SKM-1 treated with dmso at 0.1 percent for 144 hours (cell line): ENCODE data around the gene KIF26A.
"Not testable (repeated sequence)": the region's sequence is repeated elsewhere in the genome, so short reads cannot be mapped to it uniquely, and the experiment has no call there.

Source experiments
- DNase-seq: peaks from one replicate; lab custom pipeline; 2025; ENCODE audit not compliant: unreplicated experiment; lab: John Stamatoyannopoulos, UW

KIF26A gene

DNA sequence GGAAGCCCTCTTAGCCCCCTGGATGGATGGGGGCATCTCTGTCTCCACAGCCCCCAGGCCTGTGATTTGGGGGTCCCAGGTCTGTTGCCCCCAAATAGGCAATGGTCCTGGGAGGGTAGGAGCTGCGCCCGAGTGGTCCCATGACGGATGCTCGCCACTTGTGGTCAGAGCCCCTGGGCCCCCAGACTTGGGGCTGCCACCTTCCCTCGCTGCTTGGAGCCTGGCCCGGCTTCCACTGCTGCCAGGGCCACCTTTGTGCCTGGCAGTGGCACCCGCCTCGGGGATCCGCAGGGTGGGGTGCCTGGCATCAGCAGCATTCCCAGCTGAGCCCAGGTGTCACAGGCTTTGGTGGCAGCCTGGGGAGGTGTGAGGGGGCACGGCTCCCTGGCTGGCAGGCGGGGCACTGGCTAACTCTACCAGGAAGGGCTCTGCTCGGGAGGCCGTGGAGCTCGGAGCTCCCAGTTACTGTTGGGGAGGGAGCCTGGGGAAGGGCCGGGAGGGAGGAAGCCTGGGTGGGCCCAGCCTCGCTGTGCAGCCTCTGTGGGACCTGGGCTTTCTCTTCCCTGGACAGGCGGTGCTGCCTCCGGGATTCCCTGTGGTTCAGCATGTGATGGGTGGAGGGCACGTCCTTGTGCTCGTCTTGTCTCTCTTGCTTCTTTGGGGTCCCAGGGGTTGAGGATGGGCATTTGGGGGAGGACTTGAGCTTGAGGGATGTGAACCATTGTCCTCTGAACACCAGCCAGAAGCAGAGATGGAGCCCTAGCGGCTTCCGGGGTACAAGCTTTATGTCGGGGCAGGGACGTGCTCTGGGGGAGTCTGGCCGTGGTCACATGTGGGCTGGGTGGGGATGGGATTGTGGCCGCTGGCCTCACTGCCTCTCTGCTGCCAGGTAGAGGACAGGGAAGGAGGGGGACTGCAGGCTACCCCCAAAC, 5.4 kb downstream of the KIF26A start:
- DNase-seq: no peak

DNA sequence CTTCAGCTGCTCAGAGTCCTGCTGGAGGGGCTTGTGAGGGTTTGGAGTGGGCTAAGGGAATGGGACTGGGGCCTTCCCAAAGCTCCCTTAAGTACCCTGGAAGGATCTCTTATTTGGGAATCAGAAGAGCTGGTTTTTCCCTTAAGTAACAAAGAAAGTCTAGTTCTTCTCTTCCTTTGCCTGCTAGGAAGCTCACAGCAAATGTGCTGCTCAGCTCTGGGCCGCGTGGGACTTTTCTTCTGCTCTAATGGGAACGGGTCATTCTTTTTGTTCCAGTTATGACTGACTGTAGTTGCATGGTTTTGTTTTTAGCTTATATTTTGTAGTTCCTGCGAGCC, 6.0 kb downstream of the KIF26A start:
- DNase-seq: no peak

DNA sequence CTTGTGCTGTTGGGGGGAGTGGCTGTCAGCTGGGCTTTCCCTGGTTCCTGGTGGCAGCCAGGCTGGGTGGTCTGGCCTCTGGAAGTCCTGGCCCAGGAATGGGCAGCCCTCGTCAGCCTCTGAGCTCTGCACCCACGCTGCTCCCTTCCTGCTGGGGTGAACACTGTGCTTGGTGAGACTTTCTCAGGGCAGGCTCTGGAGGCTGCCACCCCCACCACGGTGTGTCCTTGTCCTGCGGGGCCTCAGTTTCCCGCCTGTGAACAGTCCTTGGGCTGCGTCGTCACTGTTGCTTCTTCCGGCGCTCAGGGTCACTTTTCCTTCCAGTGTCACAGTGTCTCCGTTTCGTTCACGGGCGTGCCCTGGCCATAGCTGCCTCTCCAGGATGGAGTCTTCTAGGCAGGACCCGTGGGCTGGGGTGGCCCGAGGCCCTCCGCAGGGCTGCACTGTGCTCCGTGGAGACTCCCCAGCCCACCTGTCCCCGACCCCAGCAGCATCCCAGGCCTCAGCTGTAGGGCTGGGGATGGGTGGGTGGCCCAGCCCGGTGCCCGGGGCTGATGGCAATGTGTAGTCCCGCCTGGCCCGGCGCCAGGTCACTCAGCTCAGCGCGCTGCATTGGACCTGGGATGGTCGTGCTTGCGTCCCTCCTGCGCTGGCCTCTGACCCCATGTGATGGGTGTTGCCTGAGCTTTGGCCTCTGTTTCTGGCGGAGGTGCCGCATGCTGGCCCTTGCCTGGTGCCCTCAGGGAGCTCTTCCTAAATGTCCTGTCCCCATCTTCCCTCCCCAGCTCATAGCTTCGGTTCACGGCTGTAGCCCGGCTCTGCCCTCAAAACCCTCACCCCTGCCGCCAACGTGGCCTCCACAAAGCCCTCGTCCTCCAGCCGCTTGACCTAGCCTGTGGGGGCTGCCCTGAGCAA, 6.8 kb downstream of the KIF26A start:
- DNase-seq: no peak

DNA sequence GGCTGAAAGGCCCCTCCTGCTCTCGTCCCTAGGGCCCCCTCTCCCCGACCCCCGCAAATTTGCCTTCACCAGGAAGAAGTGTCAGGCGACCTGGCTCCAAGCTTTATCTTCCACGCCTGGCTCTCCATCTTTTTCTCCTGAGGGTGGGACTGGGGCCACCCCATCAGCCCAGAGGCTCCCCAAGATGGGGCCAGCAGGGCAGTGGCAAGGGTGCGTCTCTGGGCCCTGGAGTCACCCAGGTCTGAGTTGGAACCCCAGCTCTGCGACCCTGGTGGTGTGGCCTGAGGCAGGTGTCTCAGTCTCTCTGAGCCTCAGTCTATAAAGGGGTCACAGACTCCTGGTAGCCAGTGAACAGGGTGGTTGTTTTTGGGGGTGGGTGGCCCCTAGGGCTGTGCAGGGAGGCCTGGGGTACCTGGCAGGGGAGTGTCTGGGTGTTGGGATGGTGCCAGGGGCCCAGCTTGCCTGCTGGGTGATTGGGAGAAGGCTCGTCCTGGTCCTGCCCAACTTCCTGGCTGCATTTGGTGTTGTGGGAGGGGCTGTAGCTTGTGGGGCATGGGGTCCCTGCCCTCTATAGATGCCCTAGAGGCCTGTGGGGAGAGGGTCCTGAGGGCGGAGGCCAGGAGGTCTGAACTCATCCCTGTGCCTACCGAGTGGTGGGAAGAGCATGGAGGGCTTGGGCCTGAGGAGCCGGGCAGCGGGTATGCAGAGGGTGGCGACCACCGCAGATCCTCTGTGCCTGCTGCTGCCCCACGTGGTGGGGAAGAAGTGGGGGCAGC, 7.6 kb downstream of the KIF26A start:
- no peak for DNase-seq

- no peak for DNase-seq
These were observed 8.4 kb downstream of the KIF26A start for GRCh38 chr14:104146651-104147345.

- no peak for DNase-seq
These were observed 9.1 kb downstream of the KIF26A start for GRCh38 chr14:104147346-104148125.

GRCh38 chr14:104148433-104149277, 10.3 kb downstream of the KIF26A start:
- no peak for DNase-seq

DNA sequence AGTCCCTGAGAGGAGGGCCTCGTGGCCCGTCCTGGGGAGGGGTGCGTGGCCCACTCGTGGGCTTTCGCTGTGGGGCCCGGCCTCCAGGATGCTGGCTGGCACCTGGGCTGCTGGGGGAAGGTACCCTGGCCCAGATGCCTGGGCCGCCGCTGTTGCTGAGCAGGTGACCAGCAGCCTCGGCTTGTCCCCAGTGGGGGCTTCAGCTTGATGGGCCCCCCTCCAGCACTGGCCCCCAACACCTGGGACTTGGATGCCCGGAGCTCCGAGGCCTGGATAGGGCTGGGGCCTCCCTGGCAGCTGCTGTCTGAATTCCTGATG, 10.8 kb downstream of the KIF26A start:
- no peak for DNase-seq

DNA sequence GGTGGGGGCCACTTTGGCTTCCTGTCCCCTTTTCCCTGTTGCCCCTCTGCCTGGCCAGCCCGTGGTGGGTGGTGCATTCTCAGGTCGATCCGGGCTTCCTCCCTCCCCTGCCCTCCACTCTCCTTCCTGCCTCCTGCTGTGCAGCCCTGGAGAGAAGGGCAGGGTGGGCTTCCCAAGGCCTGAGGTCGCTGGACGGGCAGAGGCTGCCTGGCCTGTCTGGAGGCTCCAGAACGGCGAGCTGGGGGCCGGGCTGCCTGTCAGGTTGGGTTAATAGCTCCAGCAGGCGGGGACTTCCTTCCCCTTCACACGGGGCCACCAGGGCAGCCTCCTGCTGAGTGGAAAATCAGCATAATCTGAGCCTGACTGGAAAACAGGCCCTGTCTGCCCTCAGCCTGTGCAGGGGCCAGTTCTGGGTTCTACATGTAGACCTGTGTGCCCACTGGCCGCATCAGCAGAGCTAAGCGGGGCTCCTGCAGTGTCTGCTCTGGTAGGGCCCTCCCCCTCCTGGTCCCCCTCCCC, 11.3 kb downstream of the KIF26A start:
- no peak for DNase-seq

DNA sequence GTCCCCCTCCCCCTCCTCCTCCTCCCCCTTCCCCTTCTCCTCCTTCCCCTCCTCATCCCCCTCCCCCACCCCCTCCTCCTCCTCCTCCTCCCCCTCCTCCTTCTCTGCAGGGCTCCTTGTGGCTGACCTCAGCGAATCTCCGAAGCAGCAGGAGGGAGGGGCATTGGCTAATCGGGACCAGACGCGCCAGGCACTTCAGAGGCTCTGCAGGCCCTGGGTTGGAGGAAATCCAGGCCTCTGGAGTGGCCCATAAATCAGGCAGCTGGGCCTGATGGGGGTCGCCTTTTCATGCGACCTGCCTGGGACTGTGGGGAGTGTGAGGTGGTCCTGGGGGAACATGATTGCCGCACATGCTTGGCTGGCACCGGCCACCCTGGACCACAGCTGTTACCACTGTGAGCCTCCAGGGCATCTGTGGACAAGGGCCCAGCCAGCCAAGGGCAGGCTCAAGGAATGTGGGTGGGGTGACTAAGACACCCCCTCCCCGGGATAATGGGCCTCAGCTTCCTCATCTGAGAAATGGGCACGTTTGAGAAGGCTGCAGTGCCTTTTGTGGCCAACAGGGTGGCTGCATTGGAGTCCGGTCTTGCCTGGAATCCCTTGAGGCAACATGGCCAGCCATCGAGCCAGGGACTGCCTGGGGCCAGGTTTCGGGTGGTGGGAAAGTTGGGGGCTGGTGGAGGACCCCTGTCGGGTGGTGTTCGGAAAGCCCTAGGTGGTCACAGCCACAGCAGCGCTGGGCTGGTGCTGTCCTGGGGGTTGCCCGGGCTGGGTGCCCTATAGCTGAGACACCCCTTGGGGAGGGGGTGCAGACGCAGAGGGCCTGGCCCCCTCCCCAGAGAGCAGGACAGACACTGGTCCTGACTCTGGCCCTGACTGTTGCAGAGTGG, 12.0 kb downstream of the KIF26A start:
- DNase-seq: no peak

- DNase-seq: no peak
These were observed 12.6 kb downstream of the KIF26A start for GRCh38 chr14:104151026-104151381.

DNA sequence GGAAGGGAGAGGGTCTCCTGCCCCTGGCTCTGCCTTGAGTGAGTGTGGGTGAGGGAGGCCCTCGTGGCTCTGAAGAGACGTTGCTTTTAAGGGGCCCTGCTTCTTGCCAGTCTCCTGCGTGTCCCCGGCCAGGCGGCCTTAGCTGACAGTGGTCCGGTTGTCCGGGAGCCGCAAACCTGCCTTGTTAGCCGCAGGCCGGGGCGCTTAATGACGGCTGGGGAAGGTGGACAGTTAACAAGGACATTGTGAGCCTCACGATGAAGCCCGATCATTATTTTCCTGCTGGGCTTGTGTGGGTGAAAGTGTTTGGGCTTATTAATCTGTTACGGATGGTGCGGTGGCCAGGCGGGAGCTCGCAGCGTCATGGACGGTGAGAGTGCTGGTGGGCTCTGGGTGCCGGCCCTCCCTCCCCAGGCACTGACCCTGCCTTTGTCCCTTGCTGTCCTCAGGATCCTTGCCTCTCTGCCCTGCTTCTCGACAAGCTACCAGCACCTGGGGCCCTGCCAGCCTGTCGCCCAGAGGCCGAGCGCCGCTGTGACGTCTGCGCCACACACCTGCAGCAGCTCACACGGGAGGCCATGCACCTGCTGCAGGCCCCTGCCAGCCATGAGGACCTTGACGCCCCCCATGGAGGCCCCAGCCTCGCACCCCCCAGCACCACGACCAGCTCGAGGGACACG, 13.3 kb downstream of the KIF26A start:
- DNase-seq: no peak

GRCh38 chr14:104152246-104152575, 13.8 kb downstream of the KIF26A start:
- DNase-seq: no peak

- no peak for DNase-seq
These were observed 14.5 kb downstream of the KIF26A start for GRCh38 chr14:104152686-104153393.

GRCh38 chr14:104153394-104153755, 15.0 kb downstream of the KIF26A start:
- not testable (repeated sequence) for DNase-seq

DNA sequence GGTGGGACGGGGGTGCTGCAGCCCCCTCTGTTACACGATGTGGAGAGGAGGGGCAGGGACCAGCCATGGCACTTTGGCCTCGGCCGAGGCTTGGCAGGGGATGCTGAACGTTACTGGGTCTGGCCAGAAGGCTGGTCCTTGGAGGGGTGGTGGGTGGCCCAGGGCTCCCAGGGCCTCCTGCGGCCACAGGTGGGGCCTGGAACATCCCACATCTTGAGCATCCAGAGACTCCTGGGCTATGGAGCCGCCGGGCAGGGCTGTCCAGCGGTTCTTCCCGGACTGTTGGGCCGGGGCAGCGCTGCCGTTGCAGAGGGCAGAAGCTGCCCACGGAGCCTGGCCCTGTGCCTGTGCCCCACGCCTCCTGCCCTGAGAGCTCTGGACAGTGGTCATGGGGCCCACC, 15.9 kb downstream of the KIF26A start:
- no peak for DNase-seq

- no peak for DNase-seq
These were observed 17.1 kb downstream of the KIF26A start for GRCh38 chr14:104155513-104155912.
